Right ventricle myocardium inferior (tissue), 1 donor: ENCODE results near the gene VPS52. TPM values are rescaled to one million over a fixed set of nuclear protein-coding genes. Genes with fewer than 3 reads are reported as not detected.

Source experiments
- ATAC-seq: fragments of 200-7000 bp; cut with Tn5 transposase; one replicate; pipeline ENCODE4 v1.9.1; 2020; ENCODE audit warnings: mild to moderate bottlenecking, moderate library complexity
- DNase-seq: peaks from one replicate; pipeline ENCODE4 v3.0.0; 2021; ENCODE audit errors: missing footprints
- intact Hi-C: fragments of 100-400 bp; cut with DNase I; formaldehyde crosslinking; loops from one replicate; pipeline ENCODE4 v1.11.0; 2022
- total RNA-seq: library from RNA; stranded (reverse); fragmentation: NEBNext Ultra II Directional; extraction: Animal tissue kit (Norgen Biotek cat#: 25700); gene quantifications from one replicate; pipeline ENCODE4 v1.2.1, GENCODE V29; 2021
- donor health status: DM: no; HTN: yes; CAD: no; lungs with severe emphysema.

The VPS52 gene
- total RNA-seq, 1 donor from 2014 or later: 31.4 TPM

GRCh38 chr6:33312361-33313104 is 40.9 kb upstream of the VPS52 start:
- ATAC-seq (no peak), DNase-seq (no peak)
- intact Hi-C loops: no loop called here

DNA sequence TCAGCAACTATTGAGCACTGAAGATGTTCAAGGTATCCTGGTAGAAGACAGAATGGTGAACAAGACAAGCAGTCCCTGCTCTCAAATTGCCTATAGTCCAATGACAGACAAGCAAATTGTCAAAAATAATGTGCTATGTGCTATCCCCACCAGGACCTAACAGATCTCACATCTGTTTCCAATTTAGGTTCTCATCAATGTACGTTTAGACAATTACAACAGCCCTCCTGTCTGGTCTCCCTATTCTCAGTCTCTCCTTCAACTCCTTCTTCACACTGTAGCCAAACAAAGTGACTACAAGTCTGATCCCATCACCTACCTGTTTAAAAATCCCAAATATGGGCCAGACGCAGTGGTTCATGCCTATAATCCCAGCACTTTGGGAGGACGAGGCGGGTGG is 34.7 kb upstream of the VPS52 start:
- DNase-seq (no peak), ATAC-seq (no peak)
- intact Hi-C loops: no loop called here

GRCh38 chr6:33305052-33305451 is 33.4 kb upstream of the VPS52 start:
- ATAC-seq (no peak), DNase-seq (no peak)
- intact Hi-C loops: no loop called here

- ATAC-seq (no peak), DNase-seq (no peak)
- intact Hi-C loops: no loop called here
These were observed 32.5 kb upstream of the VPS52 start for GRCh38 chr6:33304216-33304615.

DNA sequence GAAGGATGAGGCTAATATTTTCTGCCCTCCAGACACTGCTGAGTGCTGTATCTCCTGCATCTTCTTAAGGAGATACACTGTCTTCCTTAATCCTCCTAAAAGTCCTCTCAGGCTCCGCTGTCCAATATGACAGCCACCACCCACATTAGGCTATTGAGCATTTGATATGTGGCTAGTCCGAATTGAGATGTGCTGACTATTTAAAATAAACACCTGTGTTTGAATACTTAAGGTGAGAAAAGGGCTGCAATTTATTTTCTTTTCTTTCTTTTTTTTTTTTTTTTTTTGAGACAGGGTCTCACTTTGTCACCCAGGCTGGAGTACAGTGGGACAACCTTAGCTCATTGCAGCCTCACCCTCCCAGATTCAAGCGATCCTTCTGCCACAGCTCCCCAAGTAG is 30.2 kb upstream of the VPS52 start:
- ATAC-seq: no peak
- DNase-seq: no peak
- intact Hi-C loops: no loop called here

GRCh38 chr6:33299237-33299944 is 27.7 kb upstream of the VPS52 start:
- DNase-seq: peak; percentile 95
- intact Hi-C loops: loop anchor here (2.0 kb wide), 1 partner anchor 15 kb away; the partner anchor contains the start of gene TAPBP
- peak; percentile 81 for ATAC-seq

GRCh38 chr6:33298773-33299236 is 27.1 kb upstream of the VPS52 start, which contains the start of gene RGL2:
RGL2 (minus strand) TSS chr6:33298942; CDS start chr6:33298610, 332 bp downstream.
- intact Hi-C loops: loop anchor here (2.0 kb wide), 1 partner anchor 16 kb away; the partner anchor contains the start of gene TAPBP
- DNase-seq: peak; percentile 95
- peak; percentile 80 for ATAC-seq

DNA sequence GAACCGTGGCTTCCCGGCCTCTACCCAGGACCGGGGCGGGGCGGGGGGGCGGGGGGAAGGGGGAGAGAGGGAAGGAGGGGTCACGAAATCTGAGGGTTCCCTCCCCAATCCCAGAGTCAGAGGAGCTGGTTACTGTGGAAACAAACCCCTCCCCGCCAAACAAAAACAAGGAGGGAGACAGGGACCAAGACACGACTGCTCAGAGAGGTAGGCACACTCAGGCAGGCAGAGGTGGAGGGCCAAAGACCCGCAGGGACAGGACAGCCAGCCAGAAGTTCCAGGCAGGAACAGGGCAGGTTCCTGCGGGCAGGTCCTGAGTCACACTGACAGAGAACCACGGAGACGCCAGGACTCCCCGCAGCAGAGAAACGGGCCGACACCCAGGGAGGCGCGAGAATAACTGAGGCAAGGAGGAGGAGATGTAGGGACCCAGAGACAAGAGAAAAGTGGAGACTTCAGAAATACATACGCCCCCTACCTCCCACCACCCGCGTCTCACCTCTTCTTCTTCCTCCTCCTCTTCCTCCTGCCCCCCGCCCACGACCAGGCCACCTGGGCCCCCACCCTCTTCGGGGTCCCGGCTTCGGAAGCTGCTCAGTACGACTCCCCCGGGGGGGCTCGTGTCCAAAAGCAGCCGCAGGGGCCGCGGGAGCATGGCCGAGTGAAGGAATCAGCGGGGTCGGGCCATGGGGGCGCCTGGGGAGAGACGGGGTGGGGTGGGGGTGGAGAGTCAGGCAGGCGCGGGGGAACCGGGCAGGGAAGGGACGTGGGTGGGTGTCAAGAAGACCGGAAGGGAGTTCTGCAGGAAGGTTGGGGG is 26.5 kb upstream of the VPS52 start:
- DNase-seq (no peak), ATAC-seq (peak; percentile 49)
- intact Hi-C loops: loop anchor here (2.0 kb wide), 1 partner anchor 17 kb away; the partner anchor contains the start of gene TAPBP

GRCh38 chr6:33297406-33297955 is 25.8 kb upstream of the VPS52 start:
- ATAC-seq (no peak), DNase-seq (peak; percentile 82)
- intact Hi-C loops: no loop called here

- intact Hi-C loops: no loop called here
- ATAC-seq (no peak), DNase-seq (no peak)
These were observed 25.2 kb upstream of the VPS52 start for GRCh38 chr6:33296797-33297405.

GRCh38 chr6:33295621-33296369 is 24.1 kb upstream of the VPS52 start:
- DNase-seq: no peak
- ATAC-seq: no peak
- intact Hi-C loops: no loop called here

GRCh38 chr6:33294086-33294823 is 22.6 kb upstream of the VPS52 start:
- DNase-seq: no peak
- ATAC-seq: no peak
- intact Hi-C loops: no loop called here

DNA sequence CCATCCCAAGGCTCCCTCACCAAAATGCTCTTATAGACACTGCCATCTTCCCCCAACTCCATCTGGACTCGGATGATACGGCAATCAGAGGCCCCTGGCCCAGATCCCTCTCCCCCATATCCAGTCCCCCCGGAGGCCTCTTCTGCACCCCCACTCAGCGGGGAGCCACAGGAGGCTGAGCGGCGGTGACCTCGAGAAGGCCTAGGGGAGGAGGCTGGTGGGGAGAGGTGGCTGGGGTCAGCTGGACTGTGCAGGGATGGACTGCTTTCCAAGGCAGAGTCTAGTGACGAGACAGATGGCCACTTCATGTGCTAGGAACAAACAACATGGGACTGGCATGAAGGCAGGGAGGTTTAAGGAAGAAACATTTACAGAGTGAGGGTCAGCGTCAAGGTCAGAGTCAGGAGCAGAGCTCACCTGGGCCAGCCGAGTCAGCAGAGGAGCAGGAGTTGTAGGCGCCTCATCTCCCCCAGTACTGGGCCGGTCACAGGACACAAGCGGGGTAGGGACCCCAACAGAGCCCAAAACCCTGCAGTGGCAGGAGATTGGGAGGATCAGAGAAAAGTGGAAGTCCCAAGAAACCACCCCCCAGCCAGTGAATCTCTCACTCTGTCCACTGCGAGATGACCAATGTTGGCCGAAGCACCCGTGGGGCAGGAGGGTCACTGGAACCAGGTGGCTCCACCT is 21.5 kb upstream of the VPS52 start:
- DNase-seq: no peak
- no peak for ATAC-seq
- intact Hi-C loops: no loop called here

GRCh38 chr6:33290459-33290858 is 18.8 kb upstream of the VPS52 start:
- no peak for DNase-seq
- no peak for ATAC-seq
- intact Hi-C loops: no loop called here

DNA sequence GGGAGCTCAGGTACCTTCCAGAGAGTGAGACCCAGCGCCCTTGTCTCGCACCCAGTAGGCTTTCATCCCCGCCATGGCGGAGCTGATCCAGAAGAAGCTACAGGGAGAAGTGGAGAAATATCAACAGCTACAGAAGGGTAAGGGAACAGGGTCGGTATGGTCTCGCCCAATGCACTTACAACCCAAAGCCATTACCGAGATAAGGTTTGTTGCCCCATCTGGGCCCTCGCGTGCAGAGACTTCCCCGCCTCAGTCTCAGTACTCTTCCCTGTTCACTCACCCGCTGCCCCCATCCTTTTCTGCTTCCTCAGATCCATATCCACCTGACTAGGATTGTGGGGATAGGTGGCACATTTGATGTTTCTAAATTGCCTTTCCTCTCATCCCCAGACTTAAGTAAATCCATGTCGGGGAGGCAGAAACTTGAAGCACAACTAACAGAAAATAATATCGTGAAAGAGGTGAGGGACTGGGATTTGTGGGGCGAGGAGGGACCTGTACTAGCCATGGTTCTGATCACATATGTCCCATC is 18.2 kb upstream of the VPS52 start:
- intact Hi-C loops: loop anchor here (10.0 kb wide), 1 partner anchor 125 kb away; the partner anchor contains the start of genes CUTA and PHF1
- no peak for ATAC-seq
- no peak for DNase-seq
